HepG2 (cell line): ENCODE measurements around the gene CDC42EP1. TPM values are rescaled to one million over a fixed set of nuclear protein-coding genes. Genes with fewer than 3 reads are reported as not detected.

Experiments used
- FOXA3 ChIP-seq: IDR thresholded peaks from 2 replicates; pipeline ENCODE4 v1.6.1; 2016; ENCODE audit warnings: missing genetic modification reagents, missing compliant biosample characterization
- HCFC1 ChIP-seq: fragments of 150-350 bp; IDR thresholded peaks from 2 replicates; pipeline ENCODE4 v1.6.1; 2014; ENCODE audit warnings: low read depth, low read length
- MXD4 ChIP-seq: IDR thresholded peaks from 2 replicates; pipeline ENCODE4 v1.6.1; 2016; ENCODE audit warnings: mild to moderate bottlenecking, missing biosample characterization, missing genetic modification reagents
- NCOA2 ChIP-seq: sonication (generic); formaldehyde crosslinking; IDR thresholded peaks from 2 replicates; pipeline ENCODE4 v1.8.0; 2022; ENCODE audit warnings: inconsistent platforms
- ONECUT2 ChIP-seq: sonication (generic); formaldehyde crosslinking; IDR thresholded peaks from 2 replicates; pipeline ENCODE4 v1.4.0; 2020; ENCODE audit warnings: missing genetic modification reagents
- PPARG ChIP-seq: conservative IDR thresholded peaks from 2 replicates; pipeline ENCODE4 v1.6.1; 2016; ENCODE audit warnings: missing biosample characterization, missing genetic modification reagents
- RAD21 ChIP-seq: fragments of 450-650 bp; formaldehyde crosslinking; IDR thresholded peaks from 2 replicates; pipeline ENCODE4 v1.5.0; 2020; ENCODE audit warnings: mild to moderate bottlenecking
- SP5 ChIP-seq: IDR thresholded peaks from 2 replicates; pipeline ENCODE4 v1.6.1; 2016; ENCODE audit warnings: low read depth, borderline replicate concordance
- YEATS4 ChIP-seq: sonication (generic); formaldehyde crosslinking; IDR thresholded peaks from 2 replicates; pipeline ENCODE4 v1.4.0; 2020; ENCODE audit warnings: missing genetic modification reagents, borderline replicate concordance
- ZMYM4 ChIP-seq: sonication (generic); formaldehyde crosslinking; IDR thresholded peaks from 2 replicates; pipeline ENCODE4 v1.8.1; 2023; ENCODE audit warnings: mild to moderate bottlenecking, missing genetic modification reagents
- ZNF317 ChIP-seq: sonication (generic); formaldehyde crosslinking; IDR thresholded peaks from 2 replicates; pipeline ENCODE4 v1.5.0; 2020; ENCODE audit warnings: mild to moderate bottlenecking, missing genetic modification reagents
- ZNF749 ChIP-seq: sonication (generic); formaldehyde crosslinking; IDR thresholded peaks from 2 replicates; pipeline ENCODE4 v1.8.0; 2022; ENCODE audit warnings: mild to moderate bottlenecking, missing genetic modification reagents, moderate library complexity, borderline replicate concordance
- ZNF772 ChIP-seq: sonication (generic); formaldehyde crosslinking; IDR thresholded peaks from 2 replicates; pipeline ENCODE4 v1.5.0; 2020; ENCODE audit warnings: mild to moderate bottlenecking, missing genetic modification reagents
- ZNF775 ChIP-seq: sonication (generic); formaldehyde crosslinking; IDR thresholded peaks from 2 replicates; pipeline ENCODE4 v1.4.0; 2020; ENCODE audit warnings: missing genetic modification reagents, mild to moderate bottlenecking, moderate library complexity, borderline replicate concordance
- ZSCAN31 ChIP-seq: sonication (generic); formaldehyde crosslinking; IDR thresholded peaks from 2 replicates; pipeline ENCODE4 v1.5.0; 2020; ENCODE audit warnings: low read depth, mild to moderate bottlenecking, missing genetic modification reagents
- polyA plus RNA-seq, 8 experiments: library from polyadenylated mRNA; depleted of rRNA in 3 of 8; stranded (reverse) in 7 of 8; unstranded in 1 of 8; fragments of >200 nt; fragmentation: Illumina TruSeq in 4 of 8; extraction: Trizol in 4 of 8; gene quantifications; 2 replicates each; pipeline versions ENCODE4 v1.2.1 to v1.2.3, GENCODE V29; 2011 to 2016; ENCODE audit warnings: low read depth in 4 of 8, missing spikeins in 1 of 8, mixed read lengths in 1 of 8; ENCODE audit not compliant: insufficient read depth in 1 of 8
- total RNA-seq, 5 experiments: library from RNA; depleted of rRNA; stranded (reverse); fragments of >200 nt; fragmentation: Illumina TruSeq; extraction: Trizol; gene quantifications; 2 replicates each; pipeline ENCODE4 v1.2.3, GENCODE V29; 2016; ENCODE audit warnings: low read depth in 1 of 5
- TF ChIP-seq, protein P1 (sequence below), 2 experiments: fragments of 450-650 bp in 1 of 2; sonication (generic) in 1 of 2; formaldehyde crosslinking in 1 of 2; IDR thresholded peaks; 2 replicates each; pipeline versions ENCODE4 v1.6.1 to v1.8.0; 2016 to 2022; ENCODE audit warnings: antibody characterized with exemption in 1 of 2, mild to moderate bottlenecking in 1 of 2, missing genetic modification reagents in 1 of 2
- TF ChIP-seq, protein P2 (sequence below): sonication (generic); formaldehyde crosslinking; IDR thresholded peaks from 2 replicates; pipeline ENCODE4 v1.5.1; 2020; ENCODE audit warnings: missing genetic modification reagents, mild to moderate bottlenecking, borderline replicate concordance

CDC42EP1 gene
- total and polyA plus RNA-seq, 2 of the 13 experiments (the other 11 are each of a cell fraction or from before 2014, with no cell fraction given), result 17.1 to 29.5 TPM

DNA sequence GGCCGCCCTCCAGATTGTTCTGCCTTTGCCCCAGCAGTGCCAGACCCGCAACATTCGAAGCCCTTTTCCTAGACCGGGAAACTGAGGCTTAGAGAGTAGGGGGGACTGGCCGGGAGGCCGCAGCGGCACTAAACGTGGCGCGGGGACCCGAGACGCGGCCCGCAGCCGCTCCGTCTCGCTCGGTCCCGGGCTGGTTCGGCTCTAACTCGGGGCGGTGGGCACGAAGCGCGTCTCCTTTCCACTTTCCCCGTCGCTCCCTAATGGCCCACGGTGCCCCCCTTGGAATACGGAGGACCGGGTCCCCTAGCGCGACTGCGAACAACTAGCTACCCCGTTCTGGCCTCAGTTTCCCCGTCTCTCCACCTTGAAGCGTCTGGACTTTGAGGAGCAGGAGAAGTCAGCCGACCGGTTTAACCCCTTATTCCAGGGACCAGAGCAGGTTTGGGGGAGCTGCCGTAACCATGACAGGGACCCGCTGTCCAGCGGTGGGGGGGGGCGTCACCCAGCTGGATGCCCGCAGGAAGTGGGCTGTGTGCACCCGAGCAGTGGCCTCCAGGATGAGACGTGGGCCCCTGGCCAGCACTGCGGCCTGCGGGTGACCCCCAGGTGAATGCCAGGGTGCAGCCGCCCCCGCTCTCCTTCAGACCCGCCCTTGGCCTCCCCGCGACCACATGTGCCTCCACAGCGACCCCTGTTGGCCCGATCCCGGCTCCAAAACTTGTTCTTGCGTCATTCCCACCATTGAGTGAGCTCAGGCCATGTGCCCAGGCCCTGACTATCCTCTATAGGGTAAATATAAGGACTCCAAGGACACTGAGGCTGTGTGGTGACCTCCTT lies 1.1 kb downstream of the CDC42EP1 start (continued):
- TF ChIP-seq NCOA2 (CRISPR knock-in tag) (peak; percentile 79), SP5 (peak; percentile 42; the same call in 1 of the 2 replicates), MXD4 (CRISPR knock-in tag) (peak; percentile 86), ZSCAN31 (CRISPR knock-in tag) (no peak), ZNF749 (CRISPR knock-in tag) (no peak; the same call in 1 of the 2 replicates), ZNF775 (CRISPR knock-in tag) (no peak), FOXA3 (CRISPR knock-in tag) (peak; percentile 72), PPARG (CRISPR knock-in tag) (0 out of 2 replicates have a peak, but pooled peaks have one; percentile 38), ONECUT2 (peak; percentile 78), HCFC1 (no peak), ZNF317 (CRISPR knock-in tag) (peak; percentile 80), ZMYM4 (CRISPR knock-in tag) (peak; percentile 53; the same call in 1 of the 2 replicates), RAD21 (CRISPR knock-in tag) (peak; percentile 85), ZNF772 (CRISPR knock-in tag) (no peak; the same call in 1 of the 2 replicates), YEATS4 (CRISPR knock-in tag) (peak; percentile 98)
- TF ChIP-seq, protein P1, sequence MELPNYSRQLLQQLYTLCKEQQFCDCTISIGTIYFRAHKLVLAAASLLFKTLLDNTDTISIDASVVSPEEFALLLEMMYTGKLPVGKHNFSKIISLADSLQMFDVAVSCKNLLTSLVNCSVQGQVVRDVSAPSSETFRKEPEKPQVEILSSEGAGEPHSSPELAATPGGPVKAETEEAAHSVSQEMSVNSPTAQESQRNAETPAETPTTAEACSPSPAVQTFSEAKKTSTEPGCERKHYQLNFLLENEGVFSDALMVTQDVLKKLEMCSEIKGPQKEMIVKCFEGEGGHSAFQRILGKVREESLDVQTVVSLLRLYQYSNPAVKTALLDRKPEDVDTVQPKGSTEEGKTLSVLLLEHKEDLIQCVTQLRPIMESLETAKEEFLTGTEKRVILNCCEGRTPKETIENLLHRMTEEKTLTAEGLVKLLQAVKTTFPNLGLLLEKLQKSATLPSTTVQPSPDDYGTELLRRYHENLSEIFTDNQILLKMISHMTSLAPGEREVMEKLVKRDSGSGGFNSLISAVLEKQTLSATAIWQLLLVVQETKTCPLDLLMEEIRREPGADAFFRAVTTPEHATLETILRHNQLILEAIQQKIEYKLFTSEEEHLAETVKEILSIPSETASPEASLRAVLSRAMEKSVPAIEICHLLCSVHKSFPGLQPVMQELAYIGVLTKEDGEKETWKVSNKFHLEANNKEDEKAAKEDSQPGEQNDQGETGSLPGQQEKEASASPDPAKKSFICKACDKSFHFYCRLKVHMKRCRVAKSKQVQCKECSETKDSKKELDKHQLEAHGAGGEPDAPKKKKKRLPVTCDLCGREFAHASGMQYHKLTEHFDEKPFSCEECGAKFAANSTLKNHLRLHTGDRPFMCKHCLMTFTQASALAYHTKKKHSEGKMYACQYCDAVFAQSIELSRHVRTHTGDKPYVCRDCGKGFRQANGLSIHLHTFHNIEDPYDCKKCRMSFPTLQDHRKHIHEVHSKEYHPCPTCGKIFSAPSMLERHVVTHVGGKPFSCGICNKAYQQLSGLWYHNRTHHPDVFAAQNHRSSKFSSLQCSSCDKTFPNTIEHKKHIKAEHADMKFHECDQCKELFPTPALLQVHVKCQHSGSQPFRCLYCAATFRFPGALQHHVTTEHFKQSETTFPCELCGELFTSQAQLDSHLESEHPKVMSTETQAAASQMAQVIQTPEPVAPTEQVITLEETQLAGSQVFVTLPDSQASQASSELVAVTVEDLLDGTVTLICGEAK (IDR thresholded peaks at IDR 0.05), result no peak
- TF ChIP-seq, protein P1 (CRISPR knock-in tag; IDR thresholded peaks at IDR 0.05), result 0 out of 2 replicates have a peak, but pooled peaks have one; percentile 16
- TF ChIP-seq, protein P2, sequence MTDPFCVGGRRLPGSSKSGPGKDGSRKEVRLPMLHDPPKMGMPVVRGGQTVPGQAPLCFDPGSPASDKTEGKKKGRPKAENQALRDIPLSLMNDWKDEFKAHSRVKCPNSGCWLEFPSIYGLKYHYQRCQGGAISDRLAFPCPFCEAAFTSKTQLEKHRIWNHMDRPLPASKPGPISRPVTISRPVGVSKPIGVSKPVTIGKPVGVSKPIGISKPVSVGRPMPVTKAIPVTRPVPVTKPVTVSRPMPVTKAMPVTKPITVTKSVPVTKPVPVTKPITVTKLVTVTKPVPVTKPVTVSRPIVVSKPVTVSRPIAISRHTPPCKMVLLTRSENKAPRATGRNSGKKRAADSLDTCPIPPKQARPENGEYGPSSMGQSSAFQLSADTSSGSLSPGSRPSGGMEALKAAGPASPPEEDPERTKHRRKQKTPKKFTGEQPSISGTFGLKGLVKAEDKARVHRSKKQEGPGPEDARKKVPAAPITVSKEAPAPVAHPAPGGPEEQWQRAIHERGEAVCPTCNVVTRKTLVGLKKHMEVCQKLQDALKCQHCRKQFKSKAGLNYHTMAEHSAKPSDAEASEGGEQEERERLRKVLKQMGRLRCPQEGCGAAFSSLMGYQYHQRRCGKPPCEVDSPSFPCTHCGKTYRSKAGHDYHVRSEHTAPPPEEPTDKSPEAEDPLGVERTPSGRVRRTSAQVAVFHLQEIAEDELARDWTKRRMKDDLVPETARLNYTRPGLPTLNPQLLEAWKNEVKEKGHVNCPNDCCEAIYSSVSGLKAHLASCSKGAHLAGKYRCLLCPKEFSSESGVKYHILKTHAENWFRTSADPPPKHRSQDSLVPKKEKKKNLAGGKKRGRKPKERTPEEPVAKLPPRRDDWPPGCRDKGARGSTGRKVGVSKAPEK (CRISPR knock-in tag), result no peak
